ENCODE results near the gene TCF23. TPM values are rescaled to one million over a fixed set of nuclear protein-coding genes. Genes with fewer than 3 reads are reported as not detected.

TCF23 gene
- total and polyA plus RNA-seq, 4 donors: 0.01 to 0.18 (median 0.04) TPM; not detected in 1

GRCh38 chr2:27147935-27148334 is 869 bp upstream of the TCF23 start:
- Histone ChIP-seq H3K27me3 (ENCODE audit: control insufficient read depth in 3 of 3, insufficient read depth in 3 of 3, low read length in 2 of 3) (peaks cover 0 to 2% (median 0%) of the 10 kb centered on the region in 3 donors), H3K4me1 (ENCODE audit: control insufficient read depth in 5 of 5, insufficient read depth in 5 of 5, low read length in 5 of 5) (no peaks in the 10 kb centered on the region), H3K9ac (ENCODE audit: insufficient read depth in 1 of 2, low read length in 2 of 2) (no peak overlapping the region), H3K9me3 (ENCODE audit: control insufficient read depth in 4 of 4, insufficient read depth in 3 of 4, low read length in 3 of 4) (no peaks in the 10 kb centered on the region), H3K4me3 (no peak overlapping the region), H3K27ac (ENCODE audit: low read depth in 1 of 2, low read length in 1 of 2) (no peak overlapping the region), H3K36me3 (ENCODE audit: control insufficient read depth in 4 of 4, insufficient read depth in 4 of 4, low read length in 4 of 4) (no peaks in the 10 kb centered on the region)
- WGBS, 2 donors: 90 to 95% methylated on average over 8 of the region's 8 CpGs
- ATAC-seq (ENCODE audit: insufficient read depth, low FRiP score): no peak
- no peak for TF ChIP-seq CTCF (IDR thresholded peaks at IDR 0.05; ENCODE audit: control extremely low read depth, extremely low read depth)
- DNase-seq: no peak

- ATAC-seq (ENCODE audit: insufficient read depth, low FRiP score) (no peak), DNase-seq (no peak)
- Histone ChIP-seq H3K9me3 (ENCODE audit: control insufficient read depth in 4 of 4, insufficient read depth in 3 of 4, low read length in 3 of 4) (no peaks in the 10 kb centered on the region), H3K36me3 (ENCODE audit: control insufficient read depth in 4 of 4, insufficient read depth in 4 of 4, low read length in 4 of 4) (no peaks in the 10 kb centered on the region), H3K4me1 (ENCODE audit: control insufficient read depth in 5 of 5, insufficient read depth in 5 of 5, low read length in 5 of 5) (no peaks in the 10 kb centered on the region), H3K27me3 (ENCODE audit: control insufficient read depth in 3 of 3, insufficient read depth in 3 of 3, low read length in 2 of 3) (no peaks in the 10 kb centered on the region), H3K4me3 (no peak overlapping the region), H3K9ac (ENCODE audit: insufficient read depth in 1 of 2, low read length in 2 of 2) (no peak overlapping the region), H3K27ac (ENCODE audit: low read depth in 1 of 2, low read length in 1 of 2) (no peak overlapping the region)
- no peak for TF ChIP-seq CTCF (IDR thresholded peaks at IDR 0.05; ENCODE audit: control extremely low read depth, extremely low read depth)
- WGBS, 2 donors: 87 to 92% methylated on average over 28 to 29 of the region's 29 CpGs
Observed at GRCh38 chr2:27149570-27150405, 984 bp downstream of the TCF23 start.

- DNase-seq (no peak), ATAC-seq (ENCODE audit: insufficient read depth, low FRiP score) (no peak)
- Histone ChIP-seq H3K27me3 (ENCODE audit: control insufficient read depth in 3 of 3, insufficient read depth in 3 of 3, low read length in 2 of 3) (no peaks in the 10 kb centered on the region), H3K4me1 (ENCODE audit: control insufficient read depth in 5 of 5, insufficient read depth in 5 of 5, low read length in 5 of 5) (no peaks in the 10 kb centered on the region), H3K9ac (ENCODE audit: insufficient read depth in 1 of 2, low read length in 2 of 2) (no peak overlapping the region), H3K9me3 (ENCODE audit: control insufficient read depth in 4 of 4, insufficient read depth in 3 of 4, low read length in 3 of 4) (no peaks in the 10 kb centered on the region), H3K36me3 (ENCODE audit: control insufficient read depth in 4 of 4, insufficient read depth in 4 of 4, low read length in 4 of 4) (no peaks in the 10 kb centered on the region), H3K4me3 (no peak overlapping the region), H3K27ac (ENCODE audit: low read depth in 1 of 2, low read length in 1 of 2) (no peak overlapping the region)
- no peak for TF ChIP-seq CTCF (IDR thresholded peaks at IDR 0.05; ENCODE audit: control extremely low read depth, extremely low read depth)
- WGBS, 2 donors: 85 to 88% methylated on average over 8 of the region's 8 CpGs
Observed at GRCh38 chr2:27150639-27151230, 1.9 kb downstream of the TCF23 start.
